Kidney (tissue), 14 donors: ENCODE measurements around the gene F11R. TPM values are rescaled to one million over a fixed set of nuclear protein-coding genes. Genes with fewer than 3 reads are reported as not detected.
A peak's percentile ranks its signal among the peaks of the same experiment; 100 is the strongest.

Experiments used
- DNase-seq, 5 donors: peaks; one replicate each; pipeline ENCODE4 v3.0.0-alpha.2; 2013 to 2020
- FAIRE-seq: peaks from 2 replicates; lab custom pipeline; 2012; peaks lifted over from hg19 to GRCh38; lab: Jason Lieb, UNC
- H3K27ac ChIP-seq, 2 donors: one replicate each; pipeline ENCODE4 v1.7.0; 2013; ENCODE audit warnings: low read depth in 2 of 2, low read length in 2 of 2, inconsistent platforms in 1 of 2
- H3K27me3 ChIP-seq: one replicate; pipeline ENCODE4 v1.7.1; 2013; ENCODE audit warnings: low read length, inconsistent platforms; ENCODE audit not compliant: control insufficient read depth, insufficient read depth
- H3K36me3 ChIP-seq, 3 donors: one replicate each; pipeline versions ENCODE4 v1.7.0 to v1.7.1; 2013; ENCODE audit warnings: low read length in 3 of 3, control low read depth in 1 of 3, inconsistent platforms in 1 of 3; ENCODE audit not compliant: insufficient read depth in 3 of 3, control insufficient read depth in 2 of 3
- H3K4me1 ChIP-seq, 3 donors: one replicate each; pipeline versions ENCODE4 v1.7.0 to v1.7.1; 2013; ENCODE audit warnings: low read length in 3 of 3, inconsistent platforms in 1 of 3, low read depth in 1 of 3; ENCODE audit not compliant: control insufficient read depth in 2 of 3, insufficient read depth in 2 of 3
- H3K4me3 ChIP-seq, 3 donors: one replicate each; pipeline versions ENCODE4 v1.7.0 to v1.8.1; 2013; ENCODE audit warnings: low read length in 3 of 3, control low read depth in 1 of 3, inconsistent platforms in 1 of 3
- H3K9ac ChIP-seq, 3 donors: one replicate each; pipeline versions ENCODE4 v1.7.0 to v1.7.1; 2013; ENCODE audit warnings: low read length in 3 of 3, control low read depth in 1 of 3, inconsistent platforms in 1 of 3
- H3K9me3 ChIP-seq, 3 donors: one replicate each; pipeline versions ENCODE4 v1.7.0 to v1.7.1; 2013; ENCODE audit warnings: low read length in 3 of 3, control low read depth in 1 of 3, inconsistent platforms in 1 of 3; ENCODE audit not compliant: control insufficient read depth in 2 of 3, insufficient read depth in 1 of 3
- CTCF ChIP-seq: IDR thresholded peaks from 3 replicates; pipeline ENCODE4 v1.5.1; 2012; ENCODE audit warnings: mild to moderate bottlenecking, moderate library complexity, borderline replicate concordance; ENCODE audit not compliant: insufficient read depth; ENCODE audit errors: extremely low read depth
- intact Hi-C: fragments of 100-400 bp; cut with DNase I; formaldehyde crosslinking; loops from one replicate; pipeline ENCODE4 v1.11.1; 2022
- polyA plus RNA-seq: library from polyadenylated mRNA; stranded (reverse); fragments of 350-450 nt; fragmentation: Illumina TruSeq; extraction: RNeasy Lipid Tissue Mini Kit (QIAGEN cat#74804); gene quantifications from one replicate; pipeline ENCODE4 v1.2.3, GENCODE V29; 2014; ENCODE audit warnings: low read depth, low replicate concordance; ENCODE audit not compliant: insufficient read depth
- total RNA-seq: library from RNA; stranded (reverse); fragmentation: NEBNext Ultra II Directional; extraction: Animal tissue kit (Norgen Biotek cat#: 25700); gene quantifications from one replicate; pipeline ENCODE4 v1.2.1, GENCODE V29; 2021
- donor health status: control.
- donor health status: control.
- donor health status: control.
- donor health status: control.
- donor health status: control.
- donor health status: DM: yes; HTN: yes; CAD: no.
- donor health status: Normal renal cell carcinoma (clear cell type).

The F11R gene
- total and polyA plus RNA-seq, 2 donors from 2014 or later, result 36.9 to 117 TPM

GRCh38 chr1:160953030-160953429, 67.9 kb downstream of the F11R start:
- intact Hi-C loops, result no loop called here
- H3K4me1 ChIP-seq, result no peaks in the 10 kb centered on the region
- no peak overlapping the region for H3K9ac ChIP-seq
- DNase-seq, result no peak
- no peak overlapping the region for H3K27ac ChIP-seq
- H3K9me3 ChIP-seq, result no peaks in the 10 kb centered on the region
- no peaks in the 10 kb centered on the region for H3K27me3 ChIP-seq
- no peak for FAIRE-seq
- no peaks in the 10 kb centered on the region for H3K36me3 ChIP-seq
- no peak overlapping the region for H3K4me3 ChIP-seq
- no peak for TF ChIP-seq CTCF

- H3K9ac ChIP-seq, result no peak overlapping the region
- H3K4me1 ChIP-seq, result no peaks in the 10 kb centered on the region
- DNase-seq (no peak), FAIRE-seq (no peak)
- H3K4me3 ChIP-seq, result no peak overlapping the region
- TF ChIP-seq CTCF, result no peak
- H3K36me3 ChIP-seq, result no peaks in the 10 kb centered on the region
- no peaks in the 10 kb centered on the region for H3K27me3 ChIP-seq
- intact Hi-C loops, result no loop called here
- no peak overlapping the region for H3K27ac ChIP-seq
- H3K9me3 ChIP-seq, result no peaks in the 10 kb centered on the region
Measured at GRCh38 chr1:160952129-160952510, 68.8 kb downstream of the F11R start.

GRCh38 chr1:160951443-160952128, 69.4 kb downstream of the F11R start:
- Histone ChIP-seq H3K27ac (no peak overlapping the region), H3K4me1 (no peaks in the 10 kb centered on the region), H3K9ac (no peak overlapping the region), H3K9me3 (no peaks in the 10 kb centered on the region), H3K4me3 (no peak overlapping the region), H3K36me3 (no peaks in the 10 kb centered on the region), H3K27me3 (no peaks in the 10 kb centered on the region)
- no peak for FAIRE-seq
- TF ChIP-seq CTCF, result peak; percentile 65
- DNase-seq, result peak in 4 of 5 donors; percentile 65 to 79 (median 73)
- intact Hi-C loops, result no loop called here

- no peaks in the 10 kb centered on the region for H3K4me1 ChIP-seq
- no peak overlapping the region for H3K9ac ChIP-seq
- DNase-seq (no peak), FAIRE-seq (no peak)
- no peaks in the 10 kb centered on the region for H3K9me3 ChIP-seq
- no peak for TF ChIP-seq CTCF
- H3K36me3 ChIP-seq, result no peaks in the 10 kb centered on the region
- intact Hi-C loops, result no loop called here
- no peak overlapping the region for H3K4me3 ChIP-seq
- no peak overlapping the region for H3K27ac ChIP-seq
- H3K27me3 ChIP-seq, result no peaks in the 10 kb centered on the region
Measured at GRCh38 chr1:160950657-160951056, 70.3 kb downstream of the F11R start.
